Measurements from ENCODE around the gene ZNF346. TPM values are rescaled to one million over a fixed set of nuclear protein-coding genes. Genes with fewer than 3 reads are reported as not detected.

The ZNF346 gene
- total and polyA plus RNA-seq, 2 of the 13 experiments (the other 11 are each of a cell fraction or from before 2014, with no cell fraction given): 8.6 to 19.4 TPM

- TF ChIP-seq ZNF687 (CRISPR knock-in tag; IDR thresholded peaks at IDR 0.05): peak; percentile 94
- TF ChIP-seq MIER2 (CRISPR knock-in tag; IDR thresholded peaks at IDR 0.05): no peak
- TF ChIP-seq NONO (IDR thresholded peaks at IDR 0.05): no peak
- peak; percentile 71 for TF ChIP-seq NONO (CRISPR knock-in tag; conservative IDR thresholded peaks at IDR 0.05)
- TF ChIP-seq MAFF (IDR thresholded peaks at IDR 0.05; ENCODE audit: low read depth, low read length): no peak
- TF ChIP-seq FOXO1 (CRISPR knock-in tag; IDR thresholded peaks at IDR 0.05): 0 out of 2 replicates have a peak, but pooled peaks have one; percentile 57
- no peak for TF ChIP-seq HOXA5 (CRISPR knock-in tag; IDR thresholded peaks at IDR 0.05)
- TF ChIP-seq MATR3 (CRISPR knock-in tag; IDR thresholded peaks at IDR 0.05): no peak
- no peak for TF ChIP-seq PHB2 (IDR thresholded peaks at IDR 0.05; ENCODE audit: partially characterized antibody)
- no peak for TF ChIP-seq RARG (CRISPR knock-in tag; IDR thresholded peaks at IDR 0.05; ENCODE audit: low read depth)
- TF ChIP-seq MTF2 (CRISPR knock-in tag; IDR thresholded peaks at IDR 0.05; ENCODE audit: borderline replicate concordance): no peak
- no peak for TF ChIP-seq ZNF383 (CRISPR knock-in tag; IDR thresholded peaks at IDR 0.05; ENCODE audit: borderline replicate concordance)
- no peak for TF ChIP-seq ZNF317 (CRISPR knock-in tag; IDR thresholded peaks at IDR 0.05)
- TF ChIP-seq HINFP (CRISPR knock-in tag; IDR thresholded peaks at IDR 0.05; ENCODE audit: low read depth): no peak
- no peak for TF ChIP-seq KLF6 (CRISPR knock-in tag; IDR thresholded peaks at IDR 0.05)
- TF ChIP-seq TCF7L2 (IDR thresholded peaks at IDR 0.05; ENCODE audit: low read depth, low read length): no peak
- TF ChIP-seq ZSCAN25 (CRISPR knock-in tag; IDR thresholded peaks at IDR 0.05): peak; percentile 59; the same call in 1 of the 2 replicates
- no peak for TF ChIP-seq ARHGAP35 (CRISPR knock-in tag; IDR thresholded peaks at IDR 0.05; ENCODE audit: borderline replicate concordance)
- no peak for TF ChIP-seq SPEN (CRISPR knock-in tag; IDR thresholded peaks at IDR 0.05; ENCODE audit: low read depth)
- no peak for TF ChIP-seq ZFYVE20 (CRISPR knock-in tag; IDR thresholded peaks at IDR 0.05; ENCODE audit: borderline replicate concordance, low read depth)
- no peak for TF ChIP-seq ZNF362 (CRISPR knock-in tag; IDR thresholded peaks at IDR 0.05; ENCODE audit: borderline replicate concordance)
- no peak for TF ChIP-seq ZNF350 (CRISPR knock-in tag; IDR thresholded peaks at IDR 0.05; ENCODE audit: borderline replicate concordance, low read depth)
- peak; percentile 77 for TF ChIP-seq RBFOX2 (IDR thresholded peaks at IDR 0.05; ENCODE audit: low read depth, low read length)
These were observed 74.8 kb downstream of the ZNF346 start (continued) for GRCh38 chr5:177097016-177097985.
